Liver (tissue), 9 donors: ENCODE measurements around the gene UCHL3. TPM values are rescaled to one million over a fixed set of nuclear protein-coding genes. Genes with fewer than 3 reads are reported as not detected.

Experiments
- DNase-seq: peaks from one replicate; pipeline ENCODE4 v3.0.0-alpha.2; 2017; ENCODE audit warnings: low spot score
- H3K27ac ChIP-seq, 2 donors: one replicate each; pipeline ENCODE4 v1.7.0; 2013; ENCODE audit warnings: inconsistent platforms in 2 of 2, low read length in 2 of 2, control low read depth in 1 of 2, low read depth in 1 of 2, mild to moderate bottlenecking in 1 of 2
- H3K27me3 ChIP-seq, 4 donors: one replicate each; pipeline versions ENCODE4 v1.6.1 to v1.7.0; 2013; ENCODE audit warnings: low read length in 3 of 4, inconsistent platforms in 1 of 4, mild to moderate bottlenecking in 1 of 4, moderate library complexity in 1 of 4; ENCODE audit not compliant: control insufficient read depth in 4 of 4, insufficient read depth in 4 of 4
- H3K36me3 ChIP-seq, 4 donors: one replicate each; pipeline versions ENCODE4 v1.6.1 to v1.7.0; 2013; ENCODE audit warnings: low read length in 3 of 4, mild to moderate bottlenecking in 3 of 4, low read depth in 1 of 4, moderate library complexity in 1 of 4; ENCODE audit not compliant: control insufficient read depth in 4 of 4, insufficient read depth in 3 of 4
- H3K4me1 ChIP-seq, 4 donors: one replicate each; pipeline versions ENCODE4 v1.6.1 to v1.7.0; 2013; ENCODE audit warnings: low read length in 3 of 4, mild to moderate bottlenecking in 3 of 4, moderate library complexity in 1 of 4; ENCODE audit not compliant: control insufficient read depth in 4 of 4, insufficient read depth in 4 of 4
- H3K4me3 ChIP-seq, 3 donors: one replicate each; pipeline versions ENCODE4 v1.6.1 to v1.7.0; 2013; ENCODE audit warnings: low read length in 3 of 3, control low read depth in 1 of 3, low read depth in 1 of 3, mild to moderate bottlenecking in 1 of 3
- H3K9ac ChIP-seq, 2 donors: one replicate each; pipeline ENCODE4 v1.7.0; 2013; ENCODE audit warnings: low read length in 2 of 2, mild to moderate bottlenecking in 2 of 2, moderate library complexity in 2 of 2, control low read depth in 1 of 2, low read depth in 1 of 2
- H3K9me3 ChIP-seq, 4 donors: one replicate each; pipeline versions ENCODE4 v1.6.1 to v1.7.0; 2013; ENCODE audit warnings: low read length in 3 of 4; ENCODE audit not compliant: control insufficient read depth in 4 of 4
- EGR1 ChIP-seq, 2 donors: IDR thresholded peaks; 2 replicates each; pipeline ENCODE4 v1.6.1; 2016 to 2018; ENCODE audit warnings: antibody characterized with exemption in 2 of 2, low read depth in 2 of 2
- FOXA1 ChIP-seq: IDR thresholded peaks from 2 replicates; pipeline ENCODE4 v1.6.1; 2016; ENCODE audit warnings: antibody characterized with exemption
- FOXA2 ChIP-seq: IDR thresholded peaks from 2 replicates; pipeline ENCODE4 v1.6.1; 2016; ENCODE audit warnings: antibody characterized with exemption
- GABPA ChIP-seq, 2 donors: IDR thresholded peaks in 1 of 2; conservative IDR thresholded peaks in 1 of 2; 2 replicates each; pipeline ENCODE4 v1.6.1; 2016; ENCODE audit warnings: antibody characterized with exemption in 2 of 2, mild to moderate bottlenecking in 1 of 2, moderate library complexity in 1 of 2
- HNF4A ChIP-seq, 2 donors: conservative IDR thresholded peaks; 2 replicates each; pipeline ENCODE4 v1.6.1; 2016; ENCODE audit warnings: antibody characterized with exemption in 2 of 2, mild to moderate bottlenecking in 2 of 2
- HNF4G ChIP-seq: IDR thresholded peaks from 2 replicates; pipeline ENCODE4 v1.6.1; 2016; ENCODE audit warnings: antibody characterized with exemption
- JUND ChIP-seq, 2 donors: IDR thresholded peaks; 2 replicates each; pipeline ENCODE4 v1.6.1; 2016; ENCODE audit warnings: antibody characterized with exemption in 2 of 2
- NR2F2 ChIP-seq: IDR thresholded peaks from 2 replicates; pipeline ENCODE4 v1.6.1; 2016; ENCODE audit warnings: antibody characterized with exemption
- RXRA ChIP-seq, 2 donors: IDR thresholded peaks; 2 replicates each; pipeline ENCODE4 v1.6.1; 2017 to 2018; ENCODE audit warnings: antibody characterized with exemption in 2 of 2, mild to moderate bottlenecking in 1 of 2
- SP1 ChIP-seq: IDR thresholded peaks from 2 replicates; pipeline ENCODE4 v1.6.1; 2018; ENCODE audit warnings: antibody characterized with exemption, mild to moderate bottlenecking
- TAF1 ChIP-seq: conservative IDR thresholded peaks from 2 replicates; pipeline ENCODE4 v1.6.1; 2016; ENCODE audit warnings: antibody characterized with exemption, mild to moderate bottlenecking
- WGBS: extraction: QIAGEN DNeasy Blood & Tissue Kit; methylation state at CpG from one replicate; pipeline ENCODE4 v1.1.7; 2013; 5-methylcytosine and 5-hydroxymethylcytosine counted together
- polyA plus RNA-seq, 2 donors: library from polyadenylated mRNA; stranded (reverse) in 1 of 2; unstranded in 1 of 2; fragments of 200-250 nt in 1 of 2; fragments of >200 nt in 1 of 2; fragmentation: Nextera tagmentation in 1 of 2; extraction: Ambion mirVana in 1 of 2; gene quantifications; one replicate each; pipeline versions ENCODE4 v1.2.1 to v1.2.3, GENCODE V29; 2013 to 2015
- total RNA-seq, 2 donors: library from RNA; depleted of rRNA; stranded (reverse); fragments of >200 nt; gene quantifications; one replicate each; pipeline ENCODE4 v1.2.3, GENCODE V29; 2014
- TF ChIP-seq, protein P1 (sequence below): IDR thresholded peaks from 2 replicates; pipeline ENCODE4 v1.6.1; 2016; ENCODE audit warnings: antibody characterized with exemption, mild to moderate bottlenecking
- TF ChIP-seq, protein P2 (sequence below): IDR thresholded peaks from 2 replicates; pipeline ENCODE4 v1.6.1; 2016; ENCODE audit warnings: antibody characterized with exemption
- TF ChIP-seq, protein P3 (sequence below): fragments of 150-350 bp; IDR thresholded peaks from 2 replicates; pipeline ENCODE4 v1.5.1; 2017; ENCODE audit warnings: improper control_type of control experiment, low read depth, low read length; ENCODE audit not compliant: missing input control
- TF ChIP-seq, protein P4 (sequence below): IDR thresholded peaks from 2 replicates; pipeline ENCODE4 v1.6.1; 2016; ENCODE audit warnings: antibody characterized with exemption
- TF ChIP-seq, protein P5 (sequence below): IDR thresholded peaks from 2 replicates; pipeline ENCODE4 v1.6.1; 2016; ENCODE audit warnings: antibody characterized with exemption
- donor health status: healthy.
- donor health status: healthy.
- donor health status: healthy.
- donor health status: healthy.
- donor health status: healthy.

Gene UCHL3
- total and polyA plus RNA-seq, 4 donors, result 13.1 to 55.8 (median 19.7) TPM

DNA sequence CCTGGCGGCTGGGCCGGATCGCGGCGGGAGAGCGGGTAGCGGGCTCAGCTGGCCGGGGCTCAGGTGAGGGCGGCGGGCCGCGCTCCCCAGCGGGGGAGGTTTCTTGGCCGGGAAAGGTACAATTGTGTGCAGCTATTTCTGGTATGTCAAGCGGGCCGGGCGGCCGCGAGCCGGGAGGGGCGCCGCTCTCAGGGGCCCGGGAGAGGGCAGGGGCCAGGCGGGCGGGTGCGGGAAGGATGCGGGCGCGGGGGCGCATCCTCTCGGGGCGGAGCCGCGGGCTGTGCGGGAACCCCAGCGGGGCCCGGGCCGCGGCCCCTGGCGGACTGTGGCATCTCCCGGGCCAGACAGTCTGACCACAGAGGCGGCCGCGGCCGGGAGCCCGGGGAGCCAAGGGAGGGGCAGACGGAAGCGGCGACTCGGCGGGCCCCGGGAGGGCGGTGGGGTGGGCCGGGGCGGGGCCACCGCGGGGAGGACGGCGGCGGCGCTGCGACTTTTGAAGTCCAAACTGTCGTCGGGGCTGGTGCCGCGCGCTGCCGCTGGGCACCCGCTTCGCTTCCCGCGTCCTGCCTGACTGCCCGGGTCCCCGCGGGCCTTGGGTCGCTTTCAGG, 86.3 kb downstream of the UCHL3 start, which contains the start of gene LMO7:
TSS of gene LMO7 (plus strand) at position 503 of the 608 bp plus-strand sequence. CDS start 328 bp downstream, outside the sequence.
- TF ChIP-seq HNF4G, result no peak
- TF ChIP-seq TAF1, result no peak
- no peak for TF ChIP-seq NR2F2
- TF ChIP-seq, protein P1, sequence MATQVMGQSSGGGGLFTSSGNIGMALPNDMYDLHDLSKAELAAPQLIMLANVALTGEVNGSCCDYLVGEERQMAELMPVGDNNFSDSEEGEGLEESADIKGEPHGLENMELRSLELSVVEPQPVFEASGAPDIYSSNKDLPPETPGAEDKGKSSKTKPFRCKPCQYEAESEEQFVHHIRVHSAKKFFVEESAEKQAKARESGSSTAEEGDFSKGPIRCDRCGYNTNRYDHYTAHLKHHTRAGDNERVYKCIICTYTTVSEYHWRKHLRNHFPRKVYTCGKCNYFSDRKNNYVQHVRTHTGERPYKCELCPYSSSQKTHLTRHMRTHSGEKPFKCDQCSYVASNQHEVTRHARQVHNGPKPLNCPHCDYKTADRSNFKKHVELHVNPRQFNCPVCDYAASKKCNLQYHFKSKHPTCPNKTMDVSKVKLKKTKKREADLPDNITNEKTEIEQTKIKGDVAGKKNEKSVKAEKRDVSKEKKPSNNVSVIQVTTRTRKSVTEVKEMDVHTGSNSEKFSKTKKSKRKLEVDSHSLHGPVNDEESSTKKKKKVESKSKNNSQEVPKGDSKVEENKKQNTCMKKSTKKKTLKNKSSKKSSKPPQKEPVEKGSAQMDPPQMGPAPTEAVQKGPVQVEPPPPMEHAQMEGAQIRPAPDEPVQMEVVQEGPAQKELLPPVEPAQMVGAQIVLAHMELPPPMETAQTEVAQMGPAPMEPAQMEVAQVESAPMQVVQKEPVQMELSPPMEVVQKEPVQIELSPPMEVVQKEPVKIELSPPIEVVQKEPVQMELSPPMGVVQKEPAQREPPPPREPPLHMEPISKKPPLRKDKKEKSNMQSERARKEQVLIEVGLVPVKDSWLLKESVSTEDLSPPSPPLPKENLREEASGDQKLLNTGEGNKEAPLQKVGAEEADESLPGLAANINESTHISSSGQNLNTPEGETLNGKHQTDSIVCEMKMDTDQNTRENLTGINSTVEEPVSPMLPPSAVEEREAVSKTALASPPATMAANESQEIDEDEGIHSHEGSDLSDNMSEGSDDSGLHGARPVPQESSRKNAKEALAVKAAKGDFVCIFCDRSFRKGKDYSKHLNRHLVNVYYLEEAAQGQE, result no peak
- TF ChIP-seq JUND (IDR thresholded peaks at IDR 0.05), result no peak
- no peak for TF ChIP-seq FOXA2
- TF ChIP-seq FOXA1, result no peak
- no peak for TF ChIP-seq EGR1 (IDR thresholded peaks at IDR 0.05; ENCODE audit: low read depth in 2 of 2)
- TF ChIP-seq, protein P2, sequence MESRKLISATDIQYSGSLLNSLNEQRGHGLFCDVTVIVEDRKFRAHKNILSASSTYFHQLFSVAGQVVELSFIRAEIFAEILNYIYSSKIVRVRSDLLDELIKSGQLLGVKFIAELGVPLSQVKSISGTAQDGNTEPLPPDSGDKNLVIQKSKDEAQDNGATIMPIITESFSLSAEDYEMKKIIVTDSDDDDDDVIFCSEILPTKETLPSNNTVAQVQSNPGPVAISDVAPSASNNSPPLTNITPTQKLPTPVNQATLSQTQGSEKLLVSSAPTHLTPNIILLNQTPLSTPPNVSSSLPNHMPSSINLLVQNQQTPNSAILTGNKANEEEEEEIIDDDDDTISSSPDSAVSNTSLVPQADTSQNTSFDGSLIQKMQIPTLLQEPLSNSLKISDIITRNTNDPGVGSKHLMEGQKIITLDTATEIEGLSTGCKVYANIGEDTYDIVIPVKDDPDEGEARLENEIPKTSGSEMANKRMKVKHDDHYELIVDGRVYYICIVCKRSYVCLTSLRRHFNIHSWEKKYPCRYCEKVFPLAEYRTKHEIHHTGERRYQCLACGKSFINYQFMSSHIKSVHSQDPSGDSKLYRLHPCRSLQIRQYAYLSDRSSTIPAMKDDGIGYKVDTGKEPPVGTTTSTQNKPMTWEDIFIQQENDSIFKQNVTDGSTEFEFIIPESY, result no peak
- TF ChIP-seq, protein P3, sequence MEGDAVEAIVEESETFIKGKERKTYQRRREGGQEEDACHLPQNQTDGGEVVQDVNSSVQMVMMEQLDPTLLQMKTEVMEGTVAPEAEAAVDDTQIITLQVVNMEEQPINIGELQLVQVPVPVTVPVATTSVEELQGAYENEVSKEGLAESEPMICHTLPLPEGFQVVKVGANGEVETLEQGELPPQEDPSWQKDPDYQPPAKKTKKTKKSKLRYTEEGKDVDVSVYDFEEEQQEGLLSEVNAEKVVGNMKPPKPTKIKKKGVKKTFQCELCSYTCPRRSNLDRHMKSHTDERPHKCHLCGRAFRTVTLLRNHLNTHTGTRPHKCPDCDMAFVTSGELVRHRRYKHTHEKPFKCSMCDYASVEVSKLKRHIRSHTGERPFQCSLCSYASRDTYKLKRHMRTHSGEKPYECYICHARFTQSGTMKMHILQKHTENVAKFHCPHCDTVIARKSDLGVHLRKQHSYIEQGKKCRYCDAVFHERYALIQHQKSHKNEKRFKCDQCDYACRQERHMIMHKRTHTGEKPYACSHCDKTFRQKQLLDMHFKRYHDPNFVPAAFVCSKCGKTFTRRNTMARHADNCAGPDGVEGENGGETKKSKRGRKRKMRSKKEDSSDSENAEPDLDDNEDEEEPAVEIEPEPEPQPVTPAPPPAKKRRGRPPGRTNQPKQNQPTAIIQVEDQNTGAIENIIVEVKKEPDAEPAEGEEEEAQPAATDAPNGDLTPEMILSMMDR, result no peak
- no peak for TF ChIP-seq GABPA (IDR thresholded peaks at IDR 0.05 in 1 of 2, conservative IDR thresholded peaks at IDR 0.05 in 1 of 2)
- TF ChIP-seq, protein P4, sequence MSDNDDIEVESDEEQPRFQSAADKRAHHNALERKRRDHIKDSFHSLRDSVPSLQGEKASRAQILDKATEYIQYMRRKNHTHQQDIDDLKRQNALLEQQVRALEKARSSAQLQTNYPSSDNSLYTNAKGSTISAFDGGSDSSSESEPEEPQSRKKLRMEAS, result no peak
- TF ChIP-seq HNF4A (conservative IDR thresholded peaks at IDR 0.05), result no peak
- TF ChIP-seq, protein P5, sequence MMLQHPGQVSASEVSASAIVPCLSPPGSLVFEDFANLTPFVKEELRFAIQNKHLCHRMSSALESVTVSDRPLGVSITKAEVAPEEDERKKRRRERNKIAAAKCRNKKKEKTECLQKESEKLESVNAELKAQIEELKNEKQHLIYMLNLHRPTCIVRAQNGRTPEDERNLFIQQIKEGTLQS, result no peak
- TF ChIP-seq RXRA (IDR thresholded peaks at IDR 0.05), result no peak
- no peak for TF ChIP-seq SP1
- under 1% methylated on average over 76 of the region's 76 CpGs for WGBS

More for the DNA sequence above, 86.3 kb downstream of the UCHL3 start, which contains the start of gene LMO7:
- H3K36me3 ChIP-seq, result no peaks in the 10 kb centered on the region
- H3K27me3 ChIP-seq, result no peaks in the 10 kb centered on the region
- no peaks in the 10 kb centered on the region for H3K9me3 ChIP-seq
- peaks cover 4 to 15% (median 12%) of the 10 kb centered on the region in 4 donors for H3K4me1 ChIP-seq
- H3K4me3 ChIP-seq, result peak within 1 kb of the TSS; percentile 38 to 82 (median 64)
- peak; percentile 42 for DNase-seq
- no peak within 1 kb of the TSS for H3K9ac ChIP-seq
- no peak within 1 kb of the TSS for H3K27ac ChIP-seq
